Endometrium (tissue), 2 donors: ENCODE measurements around the gene EMILIN1.

Experiments
- FAIRE-seq: peaks from 2 replicates; lab custom pipeline; 2012; peaks lifted over from hg19 to GRCh38; lab: Jason Lieb, UNC
- donor health status: control.
- donor health status: control.

Gene EMILIN1

GRCh38 chr2:27081984-27082772 lies 3.8 kb downstream of the EMILIN1 start:
- no peak for FAIRE-seq

GRCh38 chr2:27082773-27083409 lies 4.5 kb downstream of the EMILIN1 start:
- FAIRE-seq, result no peak

GRCh38 chr2:27083410-27084296 lies 5.2 kb downstream of the EMILIN1 start:
- no peak for FAIRE-seq

- FAIRE-seq, result no peak
Observed at GRCh38 chr2:27084297-27085061, 6.1 kb downstream of the EMILIN1 start.

DNA sequence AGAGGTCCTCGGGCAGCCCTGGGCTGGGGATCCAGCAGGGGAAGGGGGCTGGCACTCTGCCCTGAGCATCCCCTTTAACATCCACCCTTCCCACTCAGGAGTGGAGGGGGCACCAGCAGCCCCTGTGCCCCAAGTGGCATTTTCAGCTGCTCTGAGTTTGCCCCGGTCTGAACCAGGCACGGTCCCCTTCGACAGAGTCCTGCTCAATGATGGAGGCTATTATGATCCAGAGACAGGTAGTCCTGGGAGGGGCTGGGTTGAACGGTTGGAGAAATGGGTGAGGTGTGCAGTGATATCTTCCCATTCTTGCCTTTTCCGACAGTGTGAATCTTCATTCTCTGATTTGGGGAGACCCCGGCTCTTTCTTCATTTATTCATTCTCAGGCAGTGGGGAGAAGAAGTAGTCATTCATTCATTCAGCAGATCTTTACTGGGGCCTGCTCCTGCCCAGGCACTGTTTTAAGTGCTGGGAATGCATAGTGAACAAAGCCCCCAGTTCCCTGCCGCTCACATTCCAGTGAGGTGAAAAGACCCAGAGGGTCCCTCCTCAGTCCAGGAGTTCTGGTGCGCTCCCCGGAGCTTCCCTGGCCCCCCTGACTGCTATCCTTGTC lies 6.8 kb downstream of the EMILIN1 start:
- no peak for FAIRE-seq

- FAIRE-seq, result no peak
Observed at GRCh38 chr2:27085673-27086089, 7.3 kb downstream of the EMILIN1 start.

DNA sequence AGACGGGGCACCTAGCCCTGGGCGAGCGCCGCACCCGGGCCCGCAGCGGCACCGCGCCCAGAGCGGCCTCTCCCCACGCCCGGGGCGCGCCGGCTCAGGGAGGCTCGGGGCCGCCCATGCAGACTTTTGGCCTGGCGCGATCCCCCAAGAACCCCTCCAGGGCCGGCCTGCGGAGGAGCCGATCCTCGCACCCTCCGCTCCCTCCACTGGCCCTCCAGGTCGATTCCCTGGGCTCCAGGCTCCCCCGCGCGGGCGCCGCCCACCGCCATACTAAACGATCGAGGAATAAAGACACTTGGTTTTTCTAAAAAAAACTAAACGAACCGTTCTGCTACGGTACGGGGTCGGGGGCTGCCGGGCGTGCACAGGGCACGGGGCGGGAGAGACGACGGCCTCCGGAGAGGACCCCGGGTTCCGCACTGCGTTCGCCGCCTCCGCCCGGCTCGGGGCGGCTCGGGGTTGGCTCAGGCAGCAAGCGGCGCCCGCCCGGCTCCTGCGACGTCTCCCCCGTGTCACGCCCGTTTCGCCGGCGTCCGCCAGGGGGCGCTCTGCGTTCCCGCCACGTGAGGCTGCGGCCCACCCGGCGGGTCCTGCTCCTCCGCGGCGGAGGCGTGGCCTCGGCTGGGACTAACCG lies 7.8 kb downstream of the EMILIN1 start:
- no peak for FAIRE-seq

GRCh38 chr2:27086724-27087593 lies 8.5 kb downstream of the EMILIN1 start, which contains the start of gene KHK:
KHK (plus strand) TSS chr2:27086772; CDS start chr2:27087260, 488 bp downstream.
- FAIRE-seq, result no peak

DNA sequence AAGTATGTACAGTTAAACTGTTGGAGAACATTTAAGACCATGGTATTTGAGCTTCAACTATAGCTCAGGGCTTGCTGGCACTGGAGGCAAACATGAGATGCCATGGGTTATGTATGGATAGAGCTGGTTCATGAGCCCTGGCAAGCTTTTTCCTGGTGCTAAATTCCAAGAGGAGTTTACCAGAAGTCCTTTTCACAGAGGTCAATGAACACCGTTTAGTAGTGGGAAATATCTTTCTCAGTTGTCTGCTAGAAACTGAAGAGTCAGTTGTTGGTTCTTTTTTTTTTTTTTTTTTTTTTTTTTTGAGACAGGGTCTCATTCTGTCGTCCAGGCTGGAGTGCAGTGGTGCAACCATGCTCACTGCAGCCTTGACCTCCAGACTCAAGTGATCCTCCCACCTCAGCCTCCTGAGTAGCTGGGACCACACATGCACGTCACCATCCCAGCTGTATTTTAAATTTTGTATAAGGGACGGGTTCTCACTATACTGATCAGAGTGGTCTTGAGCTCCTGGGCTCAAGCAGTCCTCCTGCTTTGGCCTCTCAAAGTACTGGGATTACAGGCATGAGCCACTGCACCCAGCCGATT lies 9.5 kb downstream of the EMILIN1 start:
- no peak for FAIRE-seq

- no peak for FAIRE-seq
Observed at GRCh38 chr2:27088634-27089033, 10.2 kb downstream of the EMILIN1 start.

GRCh38 chr2:27089111-27089954 lies 10.9 kb downstream of the EMILIN1 start:
- no peak for FAIRE-seq

GRCh38 chr2:27091746-27092695 lies 13.6 kb downstream of the EMILIN1 start:
- FAIRE-seq, result no peak

DNA sequence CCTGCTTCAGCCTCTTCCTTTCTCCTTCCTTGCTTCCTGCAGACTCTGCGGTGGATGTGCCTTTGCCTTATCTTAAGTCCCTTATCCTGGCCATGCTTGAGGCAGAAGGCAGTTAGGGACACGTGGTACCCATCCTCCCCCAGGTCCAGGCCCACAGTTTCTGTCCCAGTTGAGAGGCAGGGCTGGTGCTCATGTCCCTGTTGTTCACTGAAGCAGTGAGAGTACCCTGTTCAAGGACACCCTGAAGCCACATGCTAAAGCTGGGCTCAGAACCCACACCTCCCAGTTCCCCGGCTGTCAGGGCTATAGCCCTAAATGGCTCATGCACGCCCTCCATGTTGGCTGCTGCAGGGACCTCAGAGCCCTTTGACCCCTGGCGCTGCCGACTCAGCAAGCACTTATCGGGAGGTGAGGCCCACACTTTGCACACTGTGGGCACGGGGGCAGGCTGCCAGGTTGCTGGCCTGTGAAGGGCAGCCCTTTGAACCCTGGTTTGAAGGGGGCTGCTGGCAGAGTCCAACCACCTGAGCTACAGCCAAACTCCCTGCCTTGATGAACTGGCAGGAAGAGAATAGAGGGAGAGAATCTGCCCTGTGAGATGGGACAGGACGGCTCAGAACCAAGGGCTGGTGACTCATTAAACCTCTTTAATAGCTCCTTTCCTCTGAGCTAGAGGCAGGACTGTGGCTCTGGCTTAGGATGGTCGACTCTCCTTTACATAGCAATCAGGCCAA lies 14.4 kb downstream of the EMILIN1 start:
- FAIRE-seq, result no peak

DNA sequence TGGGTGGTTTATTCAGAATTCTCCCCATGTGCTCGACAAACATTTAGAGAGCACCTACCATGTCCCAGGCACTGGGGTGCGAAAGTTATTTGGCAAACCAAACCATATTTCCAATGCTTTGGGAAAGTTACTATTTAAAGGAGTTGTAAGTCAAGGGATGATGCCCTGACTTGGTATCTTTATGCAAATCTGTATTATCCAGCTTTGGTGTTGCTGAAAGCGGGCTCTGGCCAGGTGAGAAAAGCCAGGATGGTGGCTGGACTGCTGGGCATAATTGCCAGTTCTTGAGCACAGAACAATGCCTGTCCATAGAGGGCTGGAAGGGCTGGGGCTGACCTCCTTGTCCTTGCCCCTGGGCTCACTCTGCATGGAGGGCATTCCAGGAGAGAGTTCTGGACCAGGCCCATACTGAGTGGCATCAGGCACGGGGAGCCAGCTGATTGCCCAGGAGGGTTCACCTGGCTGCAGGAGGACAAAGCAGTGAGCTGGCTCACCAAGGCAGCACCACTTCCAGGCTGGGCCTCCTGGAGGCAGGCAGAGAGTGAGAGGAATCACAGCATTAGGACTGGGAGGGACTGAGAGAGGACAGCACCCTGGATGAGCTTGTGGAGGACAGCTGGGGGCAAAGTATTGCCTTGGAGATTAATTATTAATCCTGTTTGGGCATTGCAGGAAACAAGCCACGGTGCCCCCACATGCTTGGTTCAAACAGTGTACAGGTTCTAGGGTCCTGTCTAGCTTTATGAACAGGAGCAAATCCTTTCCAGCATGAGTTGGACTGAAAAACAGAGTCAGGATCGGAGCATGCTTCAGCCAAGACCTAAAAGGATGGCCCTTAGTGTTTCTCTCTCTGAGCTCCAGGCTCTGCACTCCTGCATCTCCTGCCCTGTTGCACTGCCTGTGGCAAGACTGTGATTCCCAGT lies 15.3 kb downstream of the EMILIN1 start:
- FAIRE-seq, result no peak

GRCh38 chr2:27094353-27094984 lies 16.1 kb downstream of the EMILIN1 start:
- FAIRE-seq, result no peak
